Esophagus squamous epithelium (tissue), 5 donors: ENCODE results near the gene CHIT1. TPM values are rescaled to one million over a fixed set of nuclear protein-coding genes. Genes with fewer than 3 reads are reported as not detected.

Source experiments
- DNase-seq: peaks from one replicate; lab custom pipeline; 2025; lab: John Stamatoyannopoulos, UW
- H3K27ac ChIP-seq, 4 donors: fragments of 200-600 bp; sonication (generic); one replicate each; pipeline ENCODE4 v1.5.1; 2016 to 2019; ENCODE audit warnings: mild to moderate bottlenecking in 1 of 4
- H3K27me3 ChIP-seq, 4 donors: fragments of 200-600 bp; sonication (generic); 1 replicate in 3 of 4; 2 replicates in 1 of 4; pipeline versions ENCODE4 v1.5.1 to v1.6.0; 2017 to 2021; ENCODE audit warnings: antibody characterized with exemption in 1 of 4
- H3K36me3 ChIP-seq, 3 donors: fragments of 200-600 bp; sonication (generic); one replicate each; pipeline ENCODE4 v1.5.1; 2016 to 2019
- H3K4me1 ChIP-seq, 3 donors: fragments of 200-600 bp; sonication (generic); one replicate each; pipeline ENCODE4 v1.5.1; 2017 to 2019
- H3K4me3 ChIP-seq, 4 donors: fragments of 200-600 bp; sonication (generic); 1 replicate in 3 of 4; 2 replicates in 1 of 4; pipeline ENCODE4 v1.5.1; 2016 to 2019; ENCODE audit warnings: mild to moderate bottlenecking in 2 of 4, moderate library complexity in 1 of 4
- H3K9me3 ChIP-seq, 3 donors: fragments of 200-600 bp; sonication (generic); one replicate each; pipeline ENCODE4 v1.5.1; 2016 to 2019
- CTCF ChIP-seq, 6 experiments: fragments of 450-650 bp in 4 of 6; fragments of 200-600 bp in 2 of 6; sonication (generic) in 2 of 6; IDR thresholded peaks; one replicate each; pipeline ENCODE4 v1.5.1; 2016 to 2019; ENCODE audit warnings: antibody characterized with exemption in 6 of 6, mild to moderate bottlenecking in 4 of 6, moderate library complexity in 4 of 6
- POLR2A ChIP-seq, 4 donors: fragments of 450-650 bp; IDR thresholded peaks; one replicate each; pipeline ENCODE4 v1.6.1; 2017; ENCODE audit warnings: antibody characterized with exemption in 4 of 4, mild to moderate bottlenecking in 4 of 4, moderate library complexity in 3 of 4
- WGBS, 2 donors: methylation state at CpG; one replicate each; pipeline ENCODE4 v1.1.5; 2018; 5-methylcytosine and 5-hydroxymethylcytosine counted together
- intact Hi-C: fragments of 100-400 bp; cut with DNase I; formaldehyde crosslinking; loops from one replicate; pipeline ENCODE4 v1.15.0; 2022
- total RNA-seq, 4 donors: library from RNA; depleted of rRNA; stranded (reverse); fragments of >200 nt; gene quantifications; one replicate each; pipeline ENCODE4 v1.1.0, GENCODE V29; 2016
- donor health status: DM: yes; HTN: yes; CAD: no.

The CHIT1 gene
- total RNA-seq, 4 donors from 2014 or later = 1.00 TPM; not detected in 3

- intact Hi-C loops = no loop called here
- no peaks in the 10 kb centered on the region for H3K36me3 ChIP-seq
- no peak for DNase-seq
- H3K27me3 ChIP-seq = no peaks in the 10 kb centered on the region
- no peaks in the 10 kb centered on the region for H3K9me3 ChIP-seq
- no peak overlapping the region for H3K4me3 ChIP-seq
- peaks cover 14 to 25% (median 19%) of the 10 kb centered on the region in 3 donors for H3K4me1 ChIP-seq
- H3K27ac ChIP-seq = no peak overlapping the region
- 79 to 100% methylated on average over 1 to 2 of the region's 2 CpGs for WGBS, 2 donors
- TF ChIP-seq POLR2A (IDR thresholded peaks at IDR 0.05) (no peak), CTCF (IDR thresholded peaks at IDR 0.05) (no peak)
Observed at GRCh38 chr1:203204756-203205155, 24.7 kb downstream of the CHIT1 start.

GRCh38 chr1:203202431-203203245, 26.8 kb downstream of the CHIT1 start:
- intact Hi-C loops = no loop called here
- Histone ChIP-seq H3K27ac (peak overlapping the region; percentile 50 to 89 (median 73)), H3K27me3 (no peaks in the 10 kb centered on the region), H3K9me3 (no peaks in the 10 kb centered on the region), H3K36me3 (no peaks in the 10 kb centered on the region), H3K4me1 (peaks cover 14 to 39% (median 27%) of the 10 kb centered on the region in 3 donors), H3K4me3 (no peak overlapping the region)
- WGBS, 2 donors = 67 to 77% methylated on average over 15 of the region's 15 CpGs
- TF ChIP-seq CTCF (IDR thresholded peaks at IDR 0.05) (no peak), POLR2A (IDR thresholded peaks at IDR 0.05) (no peak)
- DNase-seq = no peak

GRCh38 chr1:203201516-203202205, 27.8 kb downstream of the CHIT1 start:
- H3K27me3 ChIP-seq = no peaks in the 10 kb centered on the region
- TF ChIP-seq POLR2A (IDR thresholded peaks at IDR 0.05) (no peak), CTCF (IDR thresholded peaks at IDR 0.05) (no peak)
- DNase-seq = no peak
- H3K4me1 ChIP-seq = peaks cover 14 to 41% (median 27%) of the 10 kb centered on the region in 3 donors
- WGBS, 2 donors = 61 to 95% methylated on average over 9 to 10 of the region's 10 CpGs
- H3K27ac ChIP-seq = peak overlapping the region; percentile 9 to 89 (median 73)
- H3K36me3 ChIP-seq = no peaks in the 10 kb centered on the region
- H3K9me3 ChIP-seq = no peaks in the 10 kb centered on the region
- no peak overlapping the region for H3K4me3 ChIP-seq
- intact Hi-C loops = no loop called here

- peaks cover 14 to 41% (median 28%) of the 10 kb centered on the region in 3 donors for H3K4me1 ChIP-seq
- H3K27ac ChIP-seq = peak overlapping the region; percentile 50 to 89 (median 76)
- no peak overlapping the region for H3K4me3 ChIP-seq
- DNase-seq = no peak
- intact Hi-C loops = no loop called here
- no peak for TF ChIP-seq POLR2A (IDR thresholded peaks at IDR 0.05)
- no peak for TF ChIP-seq CTCF (IDR thresholded peaks at IDR 0.05)
- H3K36me3 ChIP-seq = no peaks in the 10 kb centered on the region
- no peaks in the 10 kb centered on the region for H3K9me3 ChIP-seq
- no peaks in the 10 kb centered on the region for H3K27me3 ChIP-seq
- 55 to 72% methylated on average over 1 of the region's 1 CpG for WGBS, 2 donors
Observed at GRCh38 chr1:203200916-203201315, 28.6 kb downstream of the CHIT1 start.
